Measurements from ENCODE around the gene R3HDM4. TPM values are rescaled to one million over a fixed set of nuclear protein-coding genes. Genes with fewer than 3 reads are reported as not detected.

R3HDM4 gene
- total RNA-seq, 1 experiment from 2014 or later = 57.7 TPM

DNA sequence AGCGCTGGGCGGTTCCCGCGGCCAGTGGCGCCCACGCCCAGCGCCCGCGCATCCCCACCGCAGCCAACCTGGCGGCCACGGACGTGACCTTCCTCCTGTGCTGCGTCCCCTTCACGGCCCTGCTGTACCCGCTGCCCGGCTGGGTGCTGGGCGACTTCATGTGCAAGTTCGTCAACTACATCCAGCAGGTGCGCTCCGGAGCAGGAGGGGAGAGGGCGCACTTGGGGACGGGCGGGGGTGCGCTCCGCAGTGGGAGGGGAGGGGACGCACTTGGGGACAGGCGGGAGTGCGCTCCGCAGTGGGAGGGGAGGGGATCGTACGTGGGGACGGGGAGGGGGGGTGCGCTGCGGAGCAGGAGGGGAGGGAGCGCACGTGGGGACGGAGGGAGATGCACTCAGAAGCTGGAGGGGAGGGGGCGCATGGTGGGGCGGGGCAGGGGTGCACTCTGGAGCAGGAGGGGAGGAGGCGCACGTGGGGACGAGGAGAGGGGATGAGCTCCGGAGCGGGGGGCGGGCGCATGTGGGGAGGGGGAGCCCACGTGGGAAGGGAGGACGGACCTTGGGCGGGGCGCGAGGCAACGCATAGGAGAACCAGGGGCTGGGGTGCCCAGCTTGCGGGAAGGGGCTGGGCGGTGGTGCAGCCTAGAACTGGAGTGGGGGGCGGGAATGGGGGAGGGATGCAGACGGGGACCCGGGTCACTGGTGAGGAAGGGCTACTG is 5.6 kb upstream of the R3HDM4 start:
- H3K4me3 ChIP-seq (ENCODE audit: low read depth, low read length) = peak overlapping the region; percentile 87
- H3K4me1 ChIP-seq = 0 out of 2 replicates have a peak, but pooled peaks cover 11% of the 10 kb centered on the region
- TF ChIP-seq, protein P1, sequence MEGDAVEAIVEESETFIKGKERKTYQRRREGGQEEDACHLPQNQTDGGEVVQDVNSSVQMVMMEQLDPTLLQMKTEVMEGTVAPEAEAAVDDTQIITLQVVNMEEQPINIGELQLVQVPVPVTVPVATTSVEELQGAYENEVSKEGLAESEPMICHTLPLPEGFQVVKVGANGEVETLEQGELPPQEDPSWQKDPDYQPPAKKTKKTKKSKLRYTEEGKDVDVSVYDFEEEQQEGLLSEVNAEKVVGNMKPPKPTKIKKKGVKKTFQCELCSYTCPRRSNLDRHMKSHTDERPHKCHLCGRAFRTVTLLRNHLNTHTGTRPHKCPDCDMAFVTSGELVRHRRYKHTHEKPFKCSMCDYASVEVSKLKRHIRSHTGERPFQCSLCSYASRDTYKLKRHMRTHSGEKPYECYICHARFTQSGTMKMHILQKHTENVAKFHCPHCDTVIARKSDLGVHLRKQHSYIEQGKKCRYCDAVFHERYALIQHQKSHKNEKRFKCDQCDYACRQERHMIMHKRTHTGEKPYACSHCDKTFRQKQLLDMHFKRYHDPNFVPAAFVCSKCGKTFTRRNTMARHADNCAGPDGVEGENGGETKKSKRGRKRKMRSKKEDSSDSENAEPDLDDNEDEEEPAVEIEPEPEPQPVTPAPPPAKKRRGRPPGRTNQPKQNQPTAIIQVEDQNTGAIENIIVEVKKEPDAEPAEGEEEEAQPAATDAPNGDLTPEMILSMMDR (IDR thresholded peaks at IDR 0.05; ENCODE audit: insufficient read depth in 1 of 2, low read depth in 1 of 2, low read length in 1 of 2, severe bottlenecking in 1 of 2, unreplicated experiment in 1 of 2) = no peak
- no peaks in the 10 kb centered on the region for H3K4me1 Mint-ChIP-seq (ENCODE audit: low read depth, unreplicated experiment)
- no peaks in the 10 kb centered on the region for H3K9me3 Mint-ChIP-seq (ENCODE audit: unreplicated experiment)
- ChIA-PET POLR2A (no interaction called here), CTCF (interaction anchor here (1.5 kb wide), 1 partner anchor 66 kb away, joined by 7 read pairs; the partner anchor contains the start of gene WDR18)
- no peaks in the 10 kb centered on the region for H3K9me3 ChIP-seq
- no peak overlapping the region for H3K27ac Mint-ChIP-seq (ENCODE audit: unreplicated experiment)
- H3K36me3 Mint-ChIP-seq (ENCODE audit: insufficient read depth, unreplicated experiment) = peaks cover 12% of the 10 kb centered on the region
- no peaks in the 10 kb centered on the region for H3K27me3 ChIP-seq (replicated peaks; ENCODE audit: control insufficient read depth, insufficient read depth, low read length)
- no peak for DNase-seq
- BruUV-seq (replicated peaks) = no TSS peak
- intact Hi-C loops (cut with micrococcal nuclease; ENCODE audit: unreplicated experiment) = no loop called here
- H3K27me3 Mint-ChIP-seq (ENCODE audit: insufficient read depth, unreplicated experiment) = no peaks in the 10 kb centered on the region
- no peaks in the 10 kb centered on the region for H3K36me3 ChIP-seq (ENCODE audit: control insufficient read depth, insufficient read depth, low read length)
- peak overlapping the region; percentile 69 for H3K4me3 Mint-ChIP-seq (ENCODE audit: unreplicated experiment)

DNA sequence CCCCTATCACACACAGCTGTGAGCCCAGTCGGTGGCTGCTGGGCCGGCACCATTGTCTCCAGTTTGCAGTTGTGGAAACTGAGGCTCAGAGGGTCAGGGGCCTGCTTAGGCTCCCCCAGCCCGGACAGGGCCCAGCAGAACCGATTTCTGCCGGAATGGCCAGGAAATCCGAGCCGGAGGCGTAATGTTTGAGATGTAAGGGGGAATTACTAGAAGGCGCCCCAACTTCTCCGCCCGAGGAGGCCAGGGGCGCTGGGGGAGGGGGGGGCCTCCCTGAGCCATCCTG is 5.1 kb upstream of the R3HDM4 start:
- H3K4me3 ChIP-seq (ENCODE audit: low read depth, low read length) = peak overlapping the region; percentile 87

DNA sequence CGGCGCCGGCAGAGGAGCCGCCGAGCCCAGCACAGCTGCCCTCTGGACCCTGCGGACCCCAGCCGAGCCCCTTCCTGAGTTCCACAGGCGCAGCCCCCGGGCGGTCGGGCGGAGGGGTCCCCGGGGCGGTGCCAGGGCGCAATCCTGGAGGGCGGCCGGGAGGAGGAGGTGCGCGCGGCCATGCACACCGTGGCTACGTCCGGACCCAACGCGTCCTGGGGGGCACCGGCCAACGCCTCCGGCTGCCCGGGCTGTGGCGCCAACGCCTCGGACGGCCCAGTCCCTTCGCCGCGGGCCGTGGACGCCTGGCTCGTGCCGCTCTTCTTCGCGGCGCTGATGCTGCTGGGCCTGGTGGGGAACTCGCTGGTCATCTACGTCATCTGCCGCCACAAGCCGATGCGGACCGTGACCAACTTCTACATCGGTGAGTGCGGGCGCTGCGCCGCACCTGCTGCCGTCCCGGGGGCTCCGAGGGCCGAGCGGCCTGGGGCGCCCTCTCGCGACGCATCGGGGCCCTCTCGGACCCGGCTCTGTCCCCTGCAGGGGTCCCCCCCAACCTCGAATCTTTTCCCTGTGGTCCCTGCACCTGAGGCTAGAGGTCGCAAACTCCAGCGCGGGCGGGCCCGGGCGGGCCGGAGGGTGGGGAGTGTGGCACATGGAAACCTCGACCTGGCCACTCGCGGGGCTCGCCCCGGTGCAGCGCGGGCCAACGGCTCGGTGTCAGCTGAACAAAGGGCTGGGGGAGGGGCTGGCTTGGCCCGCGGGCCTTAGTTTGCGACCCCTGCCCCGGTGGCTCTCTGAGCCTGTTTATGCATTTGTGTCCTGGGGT is 4.5 kb upstream of the R3HDM4 start, which contains the start of gene KISS1R:
KISS1R (plus strand) TSS at position 11 of the 829 bp plus-strand sequence; CDS start at position 181, 170 bp downstream.
- Mint-ChIP-seq H3K4me3 (ENCODE audit: unreplicated experiment) (peak within 1 kb of the TSS; percentile 69), H3K27me3 (ENCODE audit: insufficient read depth, unreplicated experiment) (no peaks in the 10 kb centered on the region), H3K27ac (ENCODE audit: unreplicated experiment) (no peak within 1 kb of the TSS), H3K36me3 (ENCODE audit: insufficient read depth, unreplicated experiment) (peaks cover 12% of the 10 kb centered on the region), H3K4me1 (ENCODE audit: low read depth, unreplicated experiment) (no peaks in the 10 kb centered on the region), H3K9me3 (ENCODE audit: unreplicated experiment) (no peaks in the 10 kb centered on the region)
- ChIA-PET CTCF (no interaction called here), POLR2A (no interaction called here)
- intact Hi-C loops (cut with micrococcal nuclease; ENCODE audit: unreplicated experiment) = loop anchor here (1.0 kb wide), 1 partner anchor 147 kb away; no protein-coding TSS in a partner anchor
- H3K4me1 ChIP-seq = 0 out of 2 replicates have a peak, but pooled peaks cover 9% of the 10 kb centered on the region
- no peaks in the 10 kb centered on the region for H3K9me3 ChIP-seq
- DNase-seq = peak; percentile 74 to 84
- H3K4me3 ChIP-seq (ENCODE audit: low read depth, low read length) = peak within 1 kb of the TSS; percentile 87
- H3K27me3 ChIP-seq (replicated peaks; ENCODE audit: control insufficient read depth, insufficient read depth, low read length) = no peaks in the 10 kb centered on the region
- TF ChIP-seq, protein P1 (IDR thresholded peaks at IDR 0.05; ENCODE audit: insufficient read depth in 1 of 2, low read depth in 1 of 2, low read length in 1 of 2, severe bottlenecking in 1 of 2, unreplicated experiment in 1 of 2) = peak; percentile 51 to 68
- BruUV-seq (replicated peaks) = TSS peak; percentile 71
- H3K36me3 ChIP-seq (ENCODE audit: control insufficient read depth, insufficient read depth, low read length) = no peaks in the 10 kb centered on the region

More for the DNA sequence above, 5.1 kb upstream of the R3HDM4 start:
- BruUV-seq (replicated peaks) = no TSS peak
- intact Hi-C loops (cut with micrococcal nuclease; ENCODE audit: unreplicated experiment) = no loop called here
- no peaks in the 10 kb centered on the region for H3K27me3 ChIP-seq (replicated peaks; ENCODE audit: control insufficient read depth, insufficient read depth, low read length)
- H3K36me3 Mint-ChIP-seq (ENCODE audit: insufficient read depth, unreplicated experiment) = peaks cover 12% of the 10 kb centered on the region
- no peaks in the 10 kb centered on the region for H3K36me3 ChIP-seq (ENCODE audit: control insufficient read depth, insufficient read depth, low read length)
- POLR2A ChIA-PET = no interaction called here
- peak overlapping the region; percentile 69 for H3K4me3 Mint-ChIP-seq (ENCODE audit: unreplicated experiment)
- no peaks in the 10 kb centered on the region for H3K9me3 ChIP-seq
- TF ChIP-seq, protein P1 (IDR thresholded peaks at IDR 0.05; ENCODE audit: insufficient read depth in 1 of 2, low read depth in 1 of 2, low read length in 1 of 2, severe bottlenecking in 1 of 2, unreplicated experiment in 1 of 2) = no peak
- H3K27ac Mint-ChIP-seq (ENCODE audit: unreplicated experiment) = no peak overlapping the region
- DNase-seq = no peak
- 0 out of 2 replicates have a peak, but pooled peaks cover 9% of the 10 kb centered on the region for H3K4me1 ChIP-seq
- no peaks in the 10 kb centered on the region for H3K27me3 Mint-ChIP-seq (ENCODE audit: insufficient read depth, unreplicated experiment)
- CTCF ChIA-PET = no interaction called here
- H3K9me3 Mint-ChIP-seq (ENCODE audit: unreplicated experiment) = no peaks in the 10 kb centered on the region
- H3K4me1 Mint-ChIP-seq (ENCODE audit: low read depth, unreplicated experiment) = no peaks in the 10 kb centered on the region
